ENCODE data around the gene OSBP2. TPM values are rescaled to one million over a fixed set of nuclear protein-coding genes. Genes with fewer than 3 reads are reported as not detected.

Gene OSBP2
- total RNA-seq, 4 donors from 2014 or later: 3.3 to 7.7 (median 4.6) TPM; not detected in 1

DNA sequence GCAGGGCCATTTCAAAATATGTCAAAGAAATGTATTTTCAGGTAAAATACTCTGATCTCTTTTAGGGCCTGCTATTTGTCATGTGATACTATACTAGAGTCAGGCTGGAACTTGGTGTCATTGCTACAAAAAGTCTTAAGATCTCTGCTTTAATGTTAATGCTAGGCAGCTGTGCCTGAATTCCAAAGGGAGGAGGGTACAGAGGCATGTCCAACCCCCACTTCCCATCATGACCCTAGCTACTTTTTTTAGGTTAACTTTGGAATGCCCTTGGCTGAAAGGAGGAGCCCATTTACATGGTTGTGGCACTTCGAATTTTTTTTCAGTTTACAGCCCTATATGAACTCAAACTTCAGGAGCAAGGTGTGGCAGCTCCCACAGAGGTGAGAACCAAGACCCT is 58.1 kb downstream of the OSBP2 start:
- no peaks in the 10 kb centered on the region for H3K36me3 ChIP-seq
- no peak for DNase-seq
- no peak overlapping the region for H3K27ac ChIP-seq
- intact Hi-C loops (cut with DNase I; ENCODE audit: low total_unique reads): no loop called here
- TF ChIP-seq, protein P1, sequence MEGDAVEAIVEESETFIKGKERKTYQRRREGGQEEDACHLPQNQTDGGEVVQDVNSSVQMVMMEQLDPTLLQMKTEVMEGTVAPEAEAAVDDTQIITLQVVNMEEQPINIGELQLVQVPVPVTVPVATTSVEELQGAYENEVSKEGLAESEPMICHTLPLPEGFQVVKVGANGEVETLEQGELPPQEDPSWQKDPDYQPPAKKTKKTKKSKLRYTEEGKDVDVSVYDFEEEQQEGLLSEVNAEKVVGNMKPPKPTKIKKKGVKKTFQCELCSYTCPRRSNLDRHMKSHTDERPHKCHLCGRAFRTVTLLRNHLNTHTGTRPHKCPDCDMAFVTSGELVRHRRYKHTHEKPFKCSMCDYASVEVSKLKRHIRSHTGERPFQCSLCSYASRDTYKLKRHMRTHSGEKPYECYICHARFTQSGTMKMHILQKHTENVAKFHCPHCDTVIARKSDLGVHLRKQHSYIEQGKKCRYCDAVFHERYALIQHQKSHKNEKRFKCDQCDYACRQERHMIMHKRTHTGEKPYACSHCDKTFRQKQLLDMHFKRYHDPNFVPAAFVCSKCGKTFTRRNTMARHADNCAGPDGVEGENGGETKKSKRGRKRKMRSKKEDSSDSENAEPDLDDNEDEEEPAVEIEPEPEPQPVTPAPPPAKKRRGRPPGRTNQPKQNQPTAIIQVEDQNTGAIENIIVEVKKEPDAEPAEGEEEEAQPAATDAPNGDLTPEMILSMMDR (IDR thresholded peaks at IDR 0.05): no peak
- TF ChIP-seq POLR2A (IDR thresholded peaks at IDR 0.05): no peak
- H3K4me3 ChIP-seq: no peak overlapping the region
- H3K9me3 ChIP-seq: no peaks in the 10 kb centered on the region
- H3K4me1 ChIP-seq: no peaks in the 10 kb centered on the region
- H3K27me3 ChIP-seq: no peaks in the 10 kb centered on the region

DNA sequence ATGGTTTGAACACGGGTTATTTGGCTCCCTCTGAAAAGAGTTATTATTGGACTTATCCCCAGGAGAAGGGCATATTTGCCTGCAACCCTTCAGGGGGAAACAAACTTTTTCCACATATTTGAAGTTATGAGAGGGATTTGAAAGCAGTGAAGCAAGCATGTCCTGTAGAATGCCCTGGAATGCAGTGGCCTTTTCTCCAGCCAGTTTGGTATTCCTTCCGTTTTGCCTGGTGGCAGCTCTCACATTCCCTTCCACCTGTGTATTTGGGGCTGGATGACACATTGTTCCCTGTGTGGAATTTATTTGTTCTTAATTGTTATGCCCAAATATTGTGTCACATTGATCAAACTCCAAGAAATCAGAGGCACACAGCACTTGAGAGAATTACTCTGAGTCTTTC is 59.0 kb downstream of the OSBP2 start:
- no peaks in the 10 kb centered on the region for H3K36me3 ChIP-seq
- no peak for TF ChIP-seq POLR2A (IDR thresholded peaks at IDR 0.05)
- TF ChIP-seq, protein P1 (IDR thresholded peaks at IDR 0.05): no peak
- no peak for DNase-seq
- intact Hi-C loops (cut with DNase I; ENCODE audit: low total_unique reads): no loop called here
- H3K4me3 ChIP-seq: no peak overlapping the region
- H3K27me3 ChIP-seq: no peaks in the 10 kb centered on the region
- no peaks in the 10 kb centered on the region for H3K9me3 ChIP-seq
- H3K27ac ChIP-seq: no peak overlapping the region
- H3K4me1 ChIP-seq: no peaks in the 10 kb centered on the region

DNA sequence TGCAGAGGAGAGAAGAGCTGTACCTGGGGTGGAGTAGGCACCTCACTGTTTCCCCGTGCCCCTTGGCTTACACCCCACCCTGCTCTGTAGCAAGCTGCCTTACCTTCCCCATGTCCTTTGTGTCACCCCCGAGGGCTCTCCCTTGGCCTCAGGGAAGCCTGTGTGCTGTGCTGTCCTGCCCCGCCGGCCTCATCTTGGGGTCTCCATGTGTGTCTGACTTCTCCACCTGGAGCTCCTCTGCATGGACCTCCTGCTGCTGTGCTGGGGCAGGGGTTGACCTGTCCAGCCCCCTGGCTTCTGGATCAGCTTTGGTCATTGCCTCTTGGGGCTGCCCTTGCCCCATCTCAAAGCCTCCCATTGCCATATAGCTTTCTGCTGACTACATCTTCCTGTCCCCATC is 59.8 kb downstream of the OSBP2 start:
- intact Hi-C loops (cut with DNase I; ENCODE audit: low total_unique reads): no loop called here
- H3K27ac ChIP-seq: no peak overlapping the region
- no peaks in the 10 kb centered on the region for H3K27me3 ChIP-seq
- no peak for DNase-seq
- H3K4me3 ChIP-seq: no peak overlapping the region
- no peak for TF ChIP-seq POLR2A (IDR thresholded peaks at IDR 0.05)
- TF ChIP-seq, protein P1 (IDR thresholded peaks at IDR 0.05): no peak
- H3K9me3 ChIP-seq: no peaks in the 10 kb centered on the region
- no peaks in the 10 kb centered on the region for H3K4me1 ChIP-seq
- no peaks in the 10 kb centered on the region for H3K36me3 ChIP-seq

DNA sequence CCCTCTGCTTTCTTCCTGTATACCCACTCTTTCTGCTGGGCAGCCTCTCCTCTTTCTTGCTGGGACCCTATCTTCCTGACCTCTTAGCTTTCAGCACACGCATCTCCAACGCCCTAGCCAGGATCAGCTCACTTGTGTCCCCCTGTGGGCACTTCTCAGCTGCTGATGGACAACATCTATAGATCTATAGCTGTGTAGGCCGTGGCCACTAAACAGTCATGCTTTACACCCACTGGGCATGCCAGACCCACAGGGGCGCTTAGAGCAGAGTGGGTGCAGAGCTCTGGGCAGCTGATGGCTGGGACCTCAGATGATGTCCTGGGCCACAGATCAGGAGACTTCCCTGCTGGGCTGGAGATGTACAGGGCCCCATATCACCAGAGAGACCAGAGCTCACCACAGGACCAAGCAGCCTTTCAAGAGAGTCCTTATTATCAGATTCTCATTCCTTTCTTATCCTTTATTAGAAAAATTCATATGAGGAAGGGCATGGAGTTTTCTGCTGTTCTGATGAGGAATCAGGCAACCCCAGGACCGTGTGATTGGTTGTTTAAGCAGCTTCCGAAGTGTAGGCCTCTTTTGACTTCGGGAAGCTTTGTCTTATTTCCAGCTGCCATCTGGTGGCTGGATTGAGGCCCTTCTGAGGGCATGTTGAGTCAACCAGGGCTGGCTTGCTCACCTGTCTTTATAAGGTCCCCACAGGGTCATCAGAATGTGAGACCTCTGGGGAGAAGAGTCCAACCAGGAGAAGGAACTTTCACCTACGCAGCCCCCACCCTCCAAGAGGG is 60.5 kb downstream of the OSBP2 start:
- H3K9me3 ChIP-seq: no peaks in the 10 kb centered on the region
- peak; percentile 26 to 50 for DNase-seq
- intact Hi-C loops (cut with DNase I; ENCODE audit: low total_unique reads): loop anchor here (5.0 kb wide), 1 partner anchor 123 kb away; no protein-coding TSS in a partner anchor
- no peaks in the 10 kb centered on the region for H3K27me3 ChIP-seq
- H3K4me1 ChIP-seq: no peaks in the 10 kb centered on the region
- TF ChIP-seq, protein P1 (IDR thresholded peaks at IDR 0.05): peak; percentile 41 to 76 (median 49)
- no peak for TF ChIP-seq POLR2A (IDR thresholded peaks at IDR 0.05)
- no peaks in the 10 kb centered on the region for H3K36me3 ChIP-seq
- no peak overlapping the region for H3K4me3 ChIP-seq
- H3K27ac ChIP-seq: no peak overlapping the region

DNA sequence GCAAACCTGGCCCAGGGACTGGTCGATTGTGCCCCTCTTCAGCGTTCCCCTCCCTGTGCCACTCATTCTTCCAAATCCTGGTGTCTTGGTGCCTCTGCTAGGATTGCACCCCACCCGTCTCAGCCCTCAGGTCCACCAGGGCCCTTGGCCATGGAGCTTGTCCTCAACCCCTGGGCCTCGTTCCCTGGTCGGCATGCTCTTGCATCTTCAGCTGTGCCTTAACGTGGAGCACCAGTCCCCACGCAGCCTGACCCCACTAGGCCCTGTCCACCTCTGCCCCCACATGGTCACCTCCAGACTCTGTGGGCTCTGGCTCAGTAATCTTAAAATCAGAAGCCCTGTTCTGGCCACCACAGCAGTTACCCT is 61.1 kb downstream of the OSBP2 start:
- TF ChIP-seq, protein P1 (IDR thresholded peaks at IDR 0.05): no peak
- TF ChIP-seq POLR2A (IDR thresholded peaks at IDR 0.05): no peak
- Histone ChIP-seq H3K27me3 (no peaks in the 10 kb centered on the region), H3K9me3 (no peaks in the 10 kb centered on the region), H3K36me3 (no peaks in the 10 kb centered on the region), H3K4me1 (no peaks in the 10 kb centered on the region), H3K4me3 (no peak overlapping the region), H3K27ac (no peak overlapping the region)
- intact Hi-C loops (cut with DNase I; ENCODE audit: low total_unique reads): loop anchor here (5.0 kb wide), 1 partner anchor 123 kb away; no protein-coding TSS in a partner anchor
- DNase-seq: no peak
